OCI-LY1 (cell line): Measurements from ENCODE around the gene METTL1.

Experiments
- EZH2 ChIP-seq: fragments of 200-600 bp; sonication (generic), shearing (Covaris generic); IDR thresholded peaks from 2 replicates; pipeline ENCODE4 v1.8.0; 2017; ENCODE audit warnings: borderline replicate concordance, mixed run types, mild to moderate bottlenecking, antibody characterized with exemption, low read length, moderate library complexity, mixed read lengths
- TF ChIP-seq, protein P1 (sequence below): fragments of 200-600 bp; sonication (generic), shearing (Covaris generic); IDR thresholded peaks from 2 replicates; pipeline ENCODE4 v1.5.1; 2017; ENCODE audit warnings: mild to moderate bottlenecking, antibody characterized with exemption, low read length, moderate library complexity, mixed read lengths

DNA sequence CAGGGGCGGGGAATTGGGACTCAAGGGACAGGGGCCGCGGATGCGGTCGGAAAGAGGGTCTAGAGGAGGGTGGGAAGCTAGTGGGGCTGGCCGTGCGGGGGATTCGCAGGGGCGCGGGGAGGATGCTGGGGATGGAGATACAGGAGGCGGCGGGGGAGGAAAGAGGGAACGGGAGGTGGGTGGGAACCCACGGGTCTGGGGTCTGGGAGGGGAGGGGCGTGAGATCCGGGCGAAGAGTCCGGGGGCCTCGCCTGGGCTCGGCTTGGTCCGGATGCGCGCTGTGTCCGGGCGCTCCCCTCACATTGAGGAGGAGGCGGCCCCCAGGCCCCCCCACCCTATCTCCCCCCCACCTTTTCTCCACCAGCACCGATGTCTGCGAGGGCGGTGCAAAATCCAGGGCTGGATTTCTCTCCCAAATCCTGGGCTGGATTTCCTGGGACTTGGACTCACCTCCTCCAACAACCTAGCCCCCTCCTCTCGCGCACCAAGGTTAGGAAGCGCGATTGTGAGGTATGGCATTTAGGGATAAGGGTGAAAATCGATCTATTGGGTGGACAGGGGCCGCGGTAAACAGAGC, 33.2 kb downstream of the METTL1 start, which contains the start of gene AGAP2:
- TF ChIP-seq, protein P1, sequence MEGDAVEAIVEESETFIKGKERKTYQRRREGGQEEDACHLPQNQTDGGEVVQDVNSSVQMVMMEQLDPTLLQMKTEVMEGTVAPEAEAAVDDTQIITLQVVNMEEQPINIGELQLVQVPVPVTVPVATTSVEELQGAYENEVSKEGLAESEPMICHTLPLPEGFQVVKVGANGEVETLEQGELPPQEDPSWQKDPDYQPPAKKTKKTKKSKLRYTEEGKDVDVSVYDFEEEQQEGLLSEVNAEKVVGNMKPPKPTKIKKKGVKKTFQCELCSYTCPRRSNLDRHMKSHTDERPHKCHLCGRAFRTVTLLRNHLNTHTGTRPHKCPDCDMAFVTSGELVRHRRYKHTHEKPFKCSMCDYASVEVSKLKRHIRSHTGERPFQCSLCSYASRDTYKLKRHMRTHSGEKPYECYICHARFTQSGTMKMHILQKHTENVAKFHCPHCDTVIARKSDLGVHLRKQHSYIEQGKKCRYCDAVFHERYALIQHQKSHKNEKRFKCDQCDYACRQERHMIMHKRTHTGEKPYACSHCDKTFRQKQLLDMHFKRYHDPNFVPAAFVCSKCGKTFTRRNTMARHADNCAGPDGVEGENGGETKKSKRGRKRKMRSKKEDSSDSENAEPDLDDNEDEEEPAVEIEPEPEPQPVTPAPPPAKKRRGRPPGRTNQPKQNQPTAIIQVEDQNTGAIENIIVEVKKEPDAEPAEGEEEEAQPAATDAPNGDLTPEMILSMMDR, result no peak
- no peak for TF ChIP-seq EZH2
